Stimulated activated CD8-positive, alpha-beta memory T cell treated with anti-CD3 and anti-CD28 coated beads, Interleukin-7, amount 100 ng/mL, for 1 hour (primary cell): ENCODE measurements around the gene NOTCH2.

Source experiments
- DNase-seq, 2 donors: peaks; one replicate each; pipeline ENCODE4 v3.0.0-alpha.2; 2020; ENCODE audit warnings: low read depth in 2 of 2

The NOTCH2 gene

GRCh38 chr1:119975006-119975405 lies 94.5 kb downstream of the NOTCH2 start:
- DNase-seq: no peak

DNA sequence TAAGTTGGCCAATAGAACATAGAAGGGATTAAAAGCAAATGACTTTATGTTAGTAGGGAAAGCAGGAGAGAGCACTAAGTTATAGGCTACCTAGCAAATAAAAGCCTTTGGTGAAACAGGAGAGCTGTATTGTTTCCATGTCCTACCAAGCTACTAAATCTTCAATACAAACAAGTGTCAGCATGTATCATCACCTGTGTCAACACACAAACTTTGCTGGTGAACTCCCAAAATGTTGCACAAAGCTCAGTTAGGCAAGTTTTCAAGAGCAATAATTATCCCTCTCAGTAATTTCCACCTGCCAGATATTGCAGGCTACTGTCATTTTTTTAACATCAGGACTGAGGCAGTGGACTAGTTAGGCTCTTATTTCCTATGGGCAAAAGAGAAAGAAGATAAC lies 95.4 kb downstream of the NOTCH2 start:
- no peak for DNase-seq

DNA sequence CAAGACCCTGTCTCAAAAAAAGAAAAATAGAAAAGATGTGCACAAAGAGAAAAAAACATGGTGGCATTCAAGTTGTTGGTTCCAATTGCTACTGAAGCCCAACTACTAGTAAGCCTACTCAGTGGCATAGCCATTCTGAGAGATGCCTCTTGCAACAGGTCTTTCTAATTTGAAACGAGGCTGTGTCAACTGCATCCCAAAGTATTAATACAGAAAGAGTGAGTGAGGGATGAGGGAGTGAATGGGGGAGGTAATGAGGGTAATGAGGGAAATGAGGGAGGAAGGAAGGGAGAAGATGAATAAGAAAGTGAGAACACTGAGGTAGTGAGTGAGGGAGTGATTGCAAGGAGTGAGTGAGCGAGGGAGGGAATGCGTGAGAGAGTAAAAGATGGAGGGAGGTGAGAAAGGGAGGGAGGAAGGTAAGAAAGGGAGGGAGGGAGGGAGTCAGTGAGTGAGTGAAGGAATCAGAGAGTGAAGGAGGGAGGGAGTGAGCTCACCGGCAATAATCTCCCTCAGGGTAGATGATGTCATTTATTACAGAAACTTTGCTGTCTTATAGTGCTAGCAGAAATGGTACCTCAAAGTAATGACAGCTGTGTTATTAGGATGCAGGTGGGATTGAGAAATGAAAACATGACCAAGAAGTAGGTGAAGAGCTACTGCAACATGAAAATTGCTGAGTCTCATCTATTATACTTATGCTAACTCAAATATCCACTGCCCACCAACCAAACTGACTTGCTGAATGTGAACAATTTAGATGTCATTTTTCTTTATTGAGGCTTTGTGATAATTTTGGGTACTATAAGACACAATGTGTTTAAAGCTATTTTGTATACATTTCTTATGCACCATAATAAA lies 97.5 kb downstream of the NOTCH2 start:
- no peak for DNase-seq

- DNase-seq: no peak
Observed at GRCh38 chr1:119968601-119969000, 100.9 kb downstream of the NOTCH2 start.

GRCh38 chr1:119968068-119968492 lies 101.4 kb downstream of the NOTCH2 start:
- DNase-seq: peak; percentile 42 to 55

GRCh38 chr1:119966681-119967080 lies 102.8 kb downstream of the NOTCH2 start:
- no peak for DNase-seq

- DNase-seq: no peak
Observed at GRCh38 chr1:119966020-119966419, 103.4 kb downstream of the NOTCH2 start.

- DNase-seq: no peak
Observed at GRCh38 chr1:119964673-119965363, 104.6 kb downstream of the NOTCH2 start.

GRCh38 chr1:119962296-119962968 lies 107.0 kb downstream of the NOTCH2 start:
- no peak for DNase-seq

DNA sequence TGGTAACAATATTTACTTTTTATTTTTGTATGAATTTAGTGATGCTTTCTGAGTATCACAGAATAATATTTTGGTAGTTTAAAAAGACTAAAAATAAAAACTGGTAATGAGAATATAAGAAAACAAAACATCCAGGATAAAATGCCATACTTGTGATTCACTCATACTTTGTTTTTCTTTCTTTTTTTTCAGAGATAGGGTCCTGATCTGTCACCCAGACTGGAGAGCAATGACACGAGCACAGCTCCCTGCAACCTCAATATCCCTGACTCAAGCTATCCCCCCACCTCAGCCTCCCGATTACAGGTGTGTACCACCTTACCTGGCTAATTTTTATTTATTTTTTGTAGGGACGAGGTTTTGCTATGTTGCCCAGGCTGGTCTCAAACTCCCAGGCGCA lies 109.0 kb downstream of the NOTCH2 start:
- no peak for DNase-seq

GRCh38 chr1:119959268-119960220 lies 109.9 kb downstream of the NOTCH2 start:
- DNase-seq: no peak

DNA sequence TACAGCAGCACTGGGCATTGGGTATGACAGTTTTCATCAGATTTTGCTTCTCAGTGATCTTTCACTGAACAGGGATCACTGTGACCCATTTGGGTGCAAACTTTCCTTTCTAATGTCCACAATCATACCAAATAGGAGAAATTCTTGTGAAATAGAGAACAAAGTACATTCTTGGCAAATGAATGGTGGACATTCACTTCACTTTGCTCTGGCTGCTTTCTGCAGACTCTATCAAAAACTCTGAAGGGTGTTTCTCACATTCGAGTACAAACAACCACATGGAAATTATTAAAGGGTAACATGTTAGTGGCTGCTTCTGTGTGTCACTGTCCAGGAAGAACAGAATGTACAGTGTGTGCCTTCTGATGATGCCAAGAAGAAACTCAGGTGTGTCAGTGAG lies 111.2 kb downstream of the NOTCH2 start:
- DNase-seq: no peak

DNA sequence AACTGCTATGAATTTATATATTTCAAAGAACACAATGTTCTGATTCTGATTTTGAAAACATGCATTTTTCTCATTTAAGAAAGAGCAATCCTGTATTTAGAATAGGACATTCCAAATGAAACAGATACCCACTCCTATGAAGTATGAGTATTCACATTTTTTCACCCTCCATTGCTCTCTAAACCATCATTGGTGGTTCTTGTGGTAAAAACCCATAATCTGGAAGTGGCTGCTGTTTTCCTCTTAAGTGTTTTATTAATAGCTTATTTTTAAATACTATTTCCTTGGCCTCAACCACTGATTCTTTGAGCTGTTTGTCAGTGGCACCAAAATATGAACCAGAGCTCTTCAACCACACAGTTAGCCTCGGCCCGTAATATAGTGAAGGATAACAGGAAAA lies 113.2 kb downstream of the NOTCH2 start:
- no peak for DNase-seq

GRCh38 chr1:119954476-119955422 lies 114.7 kb downstream of the NOTCH2 start:
- no peak for DNase-seq

- no peak for DNase-seq
Observed at GRCh38 chr1:119953266-119953998, 116.0 kb downstream of the NOTCH2 start.

DNA sequence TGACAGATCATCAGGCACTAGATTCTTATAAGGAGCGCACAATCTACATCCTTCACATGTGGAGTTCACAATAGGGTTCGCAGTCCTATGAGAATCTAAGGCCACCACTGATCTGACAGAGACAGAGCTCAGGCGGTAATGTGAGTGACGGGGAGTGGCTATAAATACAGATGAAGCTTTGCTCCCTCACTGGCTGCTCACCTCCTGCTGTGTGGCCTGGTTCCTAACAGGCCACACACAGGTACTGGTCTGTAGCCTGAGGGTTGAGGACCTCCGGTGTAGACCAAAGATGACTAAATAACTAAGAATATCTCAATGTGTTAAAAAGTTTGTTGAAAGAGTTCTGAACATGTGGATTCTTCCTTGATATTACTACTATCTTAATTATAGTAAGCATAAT lies 117.0 kb downstream of the NOTCH2 start:
- no peak for DNase-seq

- peak; percentile 18 to 44 for DNase-seq
Observed at GRCh38 chr1:119948342-119949214, 120.9 kb downstream of the NOTCH2 start.

GRCh38 chr1:119947468-119947867 lies 122.0 kb downstream of the NOTCH2 start:
- DNase-seq: no peak

DNA sequence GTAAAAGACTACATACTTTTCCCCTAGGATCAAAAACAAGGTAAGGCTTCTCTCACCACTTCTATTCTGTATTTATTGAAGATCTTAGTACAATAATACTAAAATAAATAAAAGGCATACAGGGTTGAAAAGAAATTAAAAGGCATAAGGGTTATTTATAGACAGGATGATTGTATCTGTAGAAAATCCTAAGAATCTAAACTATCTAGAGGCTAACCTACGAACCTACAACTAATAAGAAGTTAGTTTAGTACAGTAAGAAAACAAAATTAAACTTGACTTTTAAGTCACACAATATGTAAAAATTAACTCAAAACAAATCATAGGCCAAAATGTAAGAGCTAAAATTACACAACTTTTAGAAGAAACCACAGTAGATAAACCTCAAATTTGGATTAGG lies 122.7 kb downstream of the NOTCH2 start:
- DNase-seq: no peak
